ENCODE measurements around the gene MTRFR.

- no peak for TF ChIP-seq POLR2A (IDR thresholded peaks at IDR 0.05; ENCODE audit: low read length)
- TF ChIP-seq GATA1 (IDR thresholded peaks at IDR 0.05; ENCODE audit: low read depth, low read length), result no peak
Observed at GRCh38 chr12:123267991-123268843, 35.0 kb downstream of the MTRFR start.
